Measurements from ENCODE around the gene PELI2. TPM values are rescaled to one million over a fixed set of nuclear protein-coding genes. Genes with fewer than 3 reads are reported as not detected.

PELI2 gene
- total RNA-seq, 2 experiments from 2014 or later, result 2.7 to 3.4 TPM

- ChIA-PET CTCF (interaction anchor here (1.1 kb wide), 1 partner anchor 220 kb away, joined by 3 read pairs; no protein-coding TSS in a partner anchor), POLR2A (no interaction called here)
- ATAC-seq, result no peak
Measured at GRCh38 chr14:56270921-56271320, 152.7 kb downstream of the PELI2 start.

GRCh38 chr14:56271970-56272369 lies 153.8 kb downstream of the PELI2 start:
- POLR2A ChIA-PET, result no interaction called here
- H3K27ac Mint-ChIP-seq, result no peak overlapping the region
- CTCF ChIA-PET, result interaction anchor here (1.1 kb wide), 1 partner anchor 219 kb away, joined by 3 read pairs; no protein-coding TSS in a partner anchor
- ATAC-seq, result no peak
- no peaks in the 10 kb centered on the region for H3K36me3 Mint-ChIP-seq (ENCODE audit: low read depth)
- no peak for TF ChIP-seq CTCF (IDR thresholded peaks at IDR 0.05)
- no peak for DNase-seq
- no peak overlapping the region for H3K4me3 Mint-ChIP-seq
- no peaks in the 10 kb centered on the region for H3K27me3 Mint-ChIP-seq
- intact Hi-C loops (cut with micrococcal nuclease), result no loop called here
- no peaks in the 10 kb centered on the region for H3K9me3 Mint-ChIP-seq
- H3K4me1 Mint-ChIP-seq (ENCODE audit: low read depth), result no peaks in the 10 kb centered on the region

More at GRCh38 chr14:56270921-56271320, 152.7 kb downstream of the PELI2 start:
- Mint-ChIP-seq H3K4me1 (ENCODE audit: low read depth) (no peaks in the 10 kb centered on the region), H3K27ac (no peak overlapping the region), H3K4me3 (no peak overlapping the region), H3K27me3 (no peaks in the 10 kb centered on the region), H3K9me3 (no peaks in the 10 kb centered on the region), H3K36me3 (ENCODE audit: low read depth) (no peaks in the 10 kb centered on the region)
- DNase-seq, result no peak
- intact Hi-C loops (cut with micrococcal nuclease), result no loop called here
- no peak for TF ChIP-seq CTCF (IDR thresholded peaks at IDR 0.05)

- no peaks in the 10 kb centered on the region for H3K27me3 Mint-ChIP-seq
- H3K36me3 Mint-ChIP-seq (ENCODE audit: low read depth), result no peaks in the 10 kb centered on the region
- no peak for TF ChIP-seq CTCF (IDR thresholded peaks at IDR 0.05)
- DNase-seq (no peak), ATAC-seq (no peak)
- H3K9me3 Mint-ChIP-seq, result no peaks in the 10 kb centered on the region
- H3K4me1 Mint-ChIP-seq (ENCODE audit: low read depth), result no peaks in the 10 kb centered on the region
- POLR2A ChIA-PET, result no interaction called here
- intact Hi-C loops (cut with micrococcal nuclease), result no loop called here
- CTCF ChIA-PET, result interaction anchor here (0.6 kb wide), 1 partner anchor 788 kb away, joined by 4 read pairs; no protein-coding TSS in a partner anchor
- no peak overlapping the region for H3K27ac Mint-ChIP-seq
- no peak overlapping the region for H3K4me3 Mint-ChIP-seq
Measured at GRCh38 chr14:56273155-56273554, 154.9 kb downstream of the PELI2 start.

- intact Hi-C loops (cut with micrococcal nuclease), result no loop called here
- TF ChIP-seq CTCF (IDR thresholded peaks at IDR 0.05), result no peak
- H3K4me1 Mint-ChIP-seq (ENCODE audit: low read depth), result no peaks in the 10 kb centered on the region
- H3K9me3 Mint-ChIP-seq, result no peaks in the 10 kb centered on the region
- H3K36me3 Mint-ChIP-seq (ENCODE audit: low read depth), result no peaks in the 10 kb centered on the region
- ChIA-PET CTCF (no interaction called here), POLR2A (no interaction called here)
- H3K27me3 Mint-ChIP-seq, result no peaks in the 10 kb centered on the region
- no peak overlapping the region for H3K4me3 Mint-ChIP-seq
- DNase-seq (no peak), ATAC-seq (no peak)
- H3K27ac Mint-ChIP-seq, result no peak overlapping the region
Measured at GRCh38 chr14:56273951-56274350, 155.7 kb downstream of the PELI2 start.

- no peaks in the 10 kb centered on the region for H3K27me3 Mint-ChIP-seq
- TF ChIP-seq CTCF (IDR thresholded peaks at IDR 0.05), result no peak
- H3K36me3 Mint-ChIP-seq (ENCODE audit: low read depth), result no peaks in the 10 kb centered on the region
- DNase-seq (no peak), ATAC-seq (no peak)
- no peaks in the 10 kb centered on the region for H3K4me1 Mint-ChIP-seq (ENCODE audit: low read depth)
- ChIA-PET POLR2A (no interaction called here), CTCF (no interaction called here)
- H3K27ac Mint-ChIP-seq, result no peak overlapping the region
- no peaks in the 10 kb centered on the region for H3K9me3 Mint-ChIP-seq
- H3K4me3 Mint-ChIP-seq, result no peak overlapping the region
- intact Hi-C loops (cut with micrococcal nuclease), result no loop called here
Measured at GRCh38 chr14:56274556-56274955, 156.3 kb downstream of the PELI2 start.
